Astrocyte (in vitro differentiated cells and primary cell): ENCODE measurements around the gene SAMD14.

ENCODE experiments used
- CTCF ChIP-seq: IDR thresholded peaks from 2 replicates; pipeline ENCODE4 v1.5.1; 2011; ENCODE audit warnings: low read depth, mild to moderate bottlenecking, inconsistent platforms, low read length, moderate library complexity; ENCODE audit not compliant: insufficient read depth
- EZH2 ChIP-seq: IDR thresholded peaks from 2 replicates; pipeline ENCODE4 v1.6.1; 2012; ENCODE audit warnings: mild to moderate bottlenecking, low read length, inconsistent platforms; ENCODE audit not compliant: insufficient read depth

- no peak for TF ChIP-seq CTCF
- no peak for TF ChIP-seq EZH2
Measured at GRCh38 chr17:50133028-50133768, 3.2 kb upstream of the SAMD14 start.
